ENCODE measurements around the gene CPXM2. TPM values are rescaled to one million over a fixed set of nuclear protein-coding genes. Genes with fewer than 3 reads are reported as not detected.

The CPXM2 gene
- total and polyA plus RNA-seq, 2 experiments from 2014 or later = 14.8 to 19.8 TPM

DNA sequence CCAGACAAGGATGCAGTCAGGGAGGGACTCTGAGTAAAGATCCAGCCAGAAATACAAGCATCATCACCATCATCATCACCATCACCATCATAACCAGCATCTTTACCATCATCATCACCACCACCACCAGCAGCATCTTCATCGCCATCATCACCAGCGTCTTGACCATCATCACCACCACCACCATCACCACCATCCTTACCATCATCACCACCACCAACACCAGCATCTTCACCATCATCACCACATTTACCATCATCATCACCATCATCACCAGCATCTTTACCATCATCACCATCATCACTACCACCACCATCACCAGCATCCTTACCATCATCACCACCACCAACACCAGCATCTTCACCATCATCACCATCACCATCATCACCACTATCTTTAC, 44.1 kb upstream of the CPXM2 start:
- no peaks in the 10 kb centered on the region for H4K20me1 ChIP-seq (ENCODE audit: insufficient read depth)
- no peaks in the 10 kb centered on the region for H3K9me3 ChIP-seq (ENCODE audit: low read depth)
- no peak overlapping the region for H3K9ac ChIP-seq
- in situ Hi-C loops (cut with MboI) = no loop called here
- no peak overlapping the region for H3K4me2 ChIP-seq (ENCODE audit: unreplicated experiment)
- H3K4me3 ChIP-seq = no peak overlapping the region
- no peak overlapping the region for H2AFZ ChIP-seq
- H3F3A ChIP-seq (ENCODE audit: insufficient read depth) = peaks cover 12% of the 10 kb centered on the region
- H3K36me3 ChIP-seq (ENCODE audit: low read depth) = no peaks in the 10 kb centered on the region
- 90 to 100% methylated on average over 2 of the region's 2 CpGs for WGBS, 2 experiments (ENCODE audit: low coverage in 1 of 2, low lambda C conversion rate in 2 of 2, missing lambda C conversion rate in 2 of 2)
- no peaks in the 10 kb centered on the region for H3K79me2 ChIP-seq (ENCODE audit: insufficient read depth)
- no peak for DNase-seq
- H3K27me3 ChIP-seq (replicated peaks; ENCODE audit: insufficient read depth) = no peaks in the 10 kb centered on the region
- no peak for TF ChIP-seq EZH2phosphoT487 (IDR thresholded peaks at IDR 0.05; ENCODE audit: insufficient read depth, low read depth)
- no peak for TF ChIP-seq EZH2 (IDR thresholded peaks at IDR 0.05; ENCODE audit: insufficient read depth, poor library complexity, severe bottlenecking)
- peaks cover 10% of the 10 kb centered on the region for H3K4me1 ChIP-seq (ENCODE audit: insufficient read depth)
- H3K27ac ChIP-seq = no peak overlapping the region
- H3K9me2 ChIP-seq (ENCODE audit: insufficient read depth) = no peaks in the 10 kb centered on the region

- WGBS, 2 experiments (ENCODE audit: low coverage in 1 of 2, low lambda C conversion rate in 2 of 2, missing lambda C conversion rate in 2 of 2) = 81 to 82% methylated on average over 4 of the region's 4 CpGs
- no peak for DNase-seq
- TF ChIP-seq EZH2 (IDR thresholded peaks at IDR 0.05; ENCODE audit: insufficient read depth, poor library complexity, severe bottlenecking) (no peak), EZH2phosphoT487 (IDR thresholded peaks at IDR 0.05; ENCODE audit: insufficient read depth, low read depth) (no peak)
- no peaks in the 10 kb centered on the region for H4K20me1 ChIP-seq (ENCODE audit: insufficient read depth)
- H3K9me3 ChIP-seq (ENCODE audit: low read depth) = no peaks in the 10 kb centered on the region
- H3K36me3 ChIP-seq (ENCODE audit: low read depth) = no peaks in the 10 kb centered on the region
- peaks cover 18% of the 10 kb centered on the region for H3F3A ChIP-seq (ENCODE audit: insufficient read depth)
- no peak overlapping the region for H3K9ac ChIP-seq
- H2AFZ ChIP-seq = no peak overlapping the region
- H3K4me2 ChIP-seq (ENCODE audit: unreplicated experiment) = no peak overlapping the region
- no peaks in the 10 kb centered on the region for H3K9me2 ChIP-seq (ENCODE audit: insufficient read depth)
- H3K4me1 ChIP-seq (ENCODE audit: insufficient read depth) = peaks cover 17% of the 10 kb centered on the region
- H3K27ac ChIP-seq = no peak overlapping the region
- H3K79me2 ChIP-seq (ENCODE audit: insufficient read depth) = no peaks in the 10 kb centered on the region
- H3K4me3 ChIP-seq = no peak overlapping the region
- no peaks in the 10 kb centered on the region for H3K27me3 ChIP-seq (replicated peaks; ENCODE audit: insufficient read depth)
- in situ Hi-C loops (cut with MboI) = no loop called here
Measured at GRCh38 chr10:123934846-123935245, 43.2 kb upstream of the CPXM2 start.

DNA sequence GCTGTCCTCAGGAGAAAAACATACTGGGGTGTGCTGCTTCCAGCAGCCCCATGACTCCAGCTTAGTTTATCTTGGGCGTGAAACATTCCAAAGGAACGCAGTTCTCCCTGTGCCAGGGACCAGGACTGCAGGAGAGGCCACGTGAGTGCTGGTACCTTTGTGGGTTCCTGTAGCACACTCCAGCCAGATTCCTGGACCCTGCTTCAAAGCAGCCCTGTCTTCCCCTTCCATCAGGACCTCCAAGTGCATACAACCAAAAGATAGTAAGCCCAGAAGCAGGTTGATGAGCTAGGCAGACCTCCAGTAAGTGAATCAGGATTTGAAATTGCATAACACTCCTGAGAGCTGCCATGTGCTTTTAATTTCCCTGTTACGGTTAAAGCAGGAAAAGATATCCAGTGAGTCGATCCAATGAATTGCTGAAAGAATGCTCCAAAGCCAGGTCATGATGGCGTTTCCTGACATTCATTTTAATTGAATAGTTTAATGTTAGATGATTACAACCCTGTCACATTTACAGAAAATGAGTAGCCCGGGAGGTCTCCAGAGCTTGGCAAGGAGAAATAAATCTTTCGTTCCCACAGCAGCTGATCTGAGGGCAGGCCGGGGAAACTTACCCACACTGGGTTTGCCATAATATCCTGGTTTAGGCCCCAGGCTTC, 38.9 kb upstream of the CPXM2 start:
- H3K27ac ChIP-seq = peak overlapping the region; percentile 85
- H3K4me2 ChIP-seq (ENCODE audit: unreplicated experiment) = peak overlapping the region; percentile 58

DNA sequence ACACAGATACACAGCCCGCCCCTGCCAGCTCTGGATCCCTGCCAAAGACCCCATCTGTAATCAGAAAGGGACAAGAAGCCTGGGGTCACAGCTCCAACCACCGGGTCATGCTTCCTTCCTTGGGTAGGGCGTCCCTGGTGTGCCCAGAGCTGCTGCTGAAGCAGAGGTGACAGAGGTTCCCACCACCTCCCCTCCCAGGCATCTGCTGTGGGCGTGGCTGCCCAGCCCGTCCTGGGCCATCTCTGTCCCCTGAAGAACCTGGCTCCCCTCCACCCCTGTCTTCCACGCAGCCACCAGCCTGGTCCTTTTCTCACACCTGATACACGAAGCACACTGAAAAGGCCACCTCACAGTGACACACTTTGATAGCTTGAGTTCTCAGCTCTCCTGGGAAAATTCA, 38.2 kb upstream of the CPXM2 start:
- DNase-seq = no peak
- in situ Hi-C loops (cut with MboI) = no loop called here

More for the DNA sequence above, 38.9 kb upstream of the CPXM2 start:
- in situ Hi-C loops (cut with MboI) = no loop called here
- peaks cover 21% of the 10 kb centered on the region for H3F3A ChIP-seq (ENCODE audit: insufficient read depth)
- 0 out of 2 replicates have a peak overlapping the region, but pooled peaks have one; percentile 12 for H3K4me3 ChIP-seq
- H3K79me2 ChIP-seq (ENCODE audit: insufficient read depth) = no peaks in the 10 kb centered on the region
- no peaks in the 10 kb centered on the region for H3K36me3 ChIP-seq (ENCODE audit: low read depth)
- no peaks in the 10 kb centered on the region for H3K9me3 ChIP-seq (ENCODE audit: low read depth)
- peak; percentile 96 for DNase-seq
- H3K9ac ChIP-seq = peak overlapping the region; percentile 53
- no peaks in the 10 kb centered on the region for H3K9me2 ChIP-seq (ENCODE audit: insufficient read depth)
- WGBS, 2 experiments (ENCODE audit: low coverage in 1 of 2, low lambda C conversion rate in 2 of 2, missing lambda C conversion rate in 2 of 2) = 1% methylated on average over 9 of the region's 9 CpGs
- TF ChIP-seq EZH2phosphoT487 (IDR thresholded peaks at IDR 0.05; ENCODE audit: insufficient read depth, low read depth) = no peak
- TF ChIP-seq EZH2 (IDR thresholded peaks at IDR 0.05; ENCODE audit: insufficient read depth, poor library complexity, severe bottlenecking) = no peak
- H3K4me1 ChIP-seq (ENCODE audit: insufficient read depth) = peaks cover 21% of the 10 kb centered on the region
- H2AFZ ChIP-seq = peak overlapping the region; percentile 39; the same call in 1 of the 2 replicates
- H4K20me1 ChIP-seq (ENCODE audit: insufficient read depth) = no peaks in the 10 kb centered on the region
- no peaks in the 10 kb centered on the region for H3K27me3 ChIP-seq (replicated peaks; ENCODE audit: insufficient read depth)

More for the DNA sequence above, 38.2 kb upstream of the CPXM2 start:
- H4K20me1 ChIP-seq (ENCODE audit: insufficient read depth) = no peaks in the 10 kb centered on the region
- WGBS, 2 experiments (ENCODE audit: low coverage in 1 of 2, low lambda C conversion rate in 2 of 2, missing lambda C conversion rate in 2 of 2) = 50 to 53% methylated on average over 7 of the region's 7 CpGs
- H3K9me3 ChIP-seq (ENCODE audit: low read depth) = no peaks in the 10 kb centered on the region
- no peaks in the 10 kb centered on the region for H3K79me2 ChIP-seq (ENCODE audit: insufficient read depth)
- H3K9me2 ChIP-seq (ENCODE audit: insufficient read depth) = no peaks in the 10 kb centered on the region
- peak overlapping the region; percentile 85 for H3K27ac ChIP-seq
- peaks cover 21% of the 10 kb centered on the region for H3F3A ChIP-seq (ENCODE audit: insufficient read depth)
- no peaks in the 10 kb centered on the region for H3K36me3 ChIP-seq (ENCODE audit: low read depth)
- H3K4me2 ChIP-seq (ENCODE audit: unreplicated experiment) = peak overlapping the region; percentile 58
- 0 out of 2 replicates have a peak overlapping the region, but pooled peaks have one; percentile 12 for H3K4me3 ChIP-seq
- H3K27me3 ChIP-seq (replicated peaks; ENCODE audit: insufficient read depth) = no peaks in the 10 kb centered on the region
- peaks cover 21% of the 10 kb centered on the region for H3K4me1 ChIP-seq (ENCODE audit: insufficient read depth)
- H2AFZ ChIP-seq = 0 out of 2 replicates have a peak overlapping the region, but pooled peaks have one; percentile 15
- no peak for TF ChIP-seq EZH2 (IDR thresholded peaks at IDR 0.05; ENCODE audit: insufficient read depth, poor library complexity, severe bottlenecking)
- no peak for TF ChIP-seq EZH2phosphoT487 (IDR thresholded peaks at IDR 0.05; ENCODE audit: insufficient read depth, low read depth)
- peak overlapping the region; percentile 53 for H3K9ac ChIP-seq
